ENCODE data around the gene AQP4.

AQP4 gene

GRCh38 chr18:26839609-26840008 is 25.9 kb downstream of the AQP4 start:
- DNase-seq = no peak

DNA sequence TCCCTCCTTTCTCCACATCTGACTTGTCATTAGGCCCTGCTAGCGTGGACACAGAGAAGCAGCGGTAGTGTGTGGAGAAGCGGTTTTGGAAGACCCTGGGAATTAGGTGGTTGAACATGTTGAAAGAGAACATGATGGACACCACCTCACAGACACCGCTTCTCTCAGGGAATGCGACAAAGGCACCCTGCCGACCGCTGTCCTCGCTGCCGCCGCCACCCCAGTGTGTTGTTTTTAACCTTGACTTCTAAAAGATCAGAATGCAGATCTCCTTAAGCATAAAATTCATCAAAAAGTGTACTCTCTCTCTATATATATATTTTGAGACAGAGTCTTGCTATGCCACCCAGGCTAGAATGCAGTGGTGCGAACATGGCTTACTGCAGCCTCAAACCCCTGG is 33.2 kb downstream of the AQP4 start:
- no peak for DNase-seq

GRCh38 chr18:26827581-26827980 is 37.9 kb downstream of the AQP4 start:
- DNase-seq = no peak

GRCh38 chr18:26826656-26827235 is 38.8 kb downstream of the AQP4 start:
- no peak for DNase-seq

DNA sequence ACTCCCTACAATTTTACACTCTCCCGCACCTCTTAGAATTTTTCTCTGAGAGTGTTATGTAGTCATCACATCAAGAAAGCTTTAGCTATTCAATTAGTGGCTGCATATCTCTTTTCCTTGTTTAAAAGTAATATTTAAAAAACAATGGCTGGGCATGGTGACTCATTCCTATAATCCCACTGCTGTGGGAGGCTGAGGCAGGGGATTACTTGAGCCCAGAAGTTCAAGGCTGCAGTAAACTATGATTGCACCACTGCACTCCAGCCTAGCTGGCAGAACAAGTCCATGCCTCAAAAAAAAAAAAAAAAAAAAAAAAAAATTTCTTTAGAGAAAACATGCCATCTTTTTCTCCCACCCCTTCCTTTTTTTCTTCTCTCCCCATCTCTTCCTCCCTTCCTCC is 44.3 kb downstream of the AQP4 start:
- DNase-seq = no peak

- DNase-seq = no peak
Observed at GRCh38 chr18:26819046-26819445, 46.5 kb downstream of the AQP4 start.

DNA sequence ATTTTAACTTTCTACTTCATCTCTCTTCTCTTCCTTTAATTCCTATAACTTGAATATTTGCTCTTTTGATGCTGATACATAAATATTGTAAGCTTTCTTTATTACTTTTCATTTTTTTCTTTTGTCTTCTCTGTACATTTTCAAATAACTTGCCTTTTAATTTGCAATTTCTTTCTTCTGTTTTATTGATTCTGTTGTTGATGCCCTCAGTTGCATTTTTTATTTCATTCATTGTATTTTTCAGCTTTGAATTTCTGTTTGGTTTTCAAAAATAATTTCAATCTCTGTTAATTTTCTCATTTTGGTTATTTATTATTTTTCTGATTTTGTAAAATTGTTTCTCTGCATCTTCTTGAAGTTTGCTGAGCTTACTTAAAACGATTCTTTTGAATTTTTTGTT is 47.0 kb downstream of the AQP4 start:
- no peak for DNase-seq

DNA sequence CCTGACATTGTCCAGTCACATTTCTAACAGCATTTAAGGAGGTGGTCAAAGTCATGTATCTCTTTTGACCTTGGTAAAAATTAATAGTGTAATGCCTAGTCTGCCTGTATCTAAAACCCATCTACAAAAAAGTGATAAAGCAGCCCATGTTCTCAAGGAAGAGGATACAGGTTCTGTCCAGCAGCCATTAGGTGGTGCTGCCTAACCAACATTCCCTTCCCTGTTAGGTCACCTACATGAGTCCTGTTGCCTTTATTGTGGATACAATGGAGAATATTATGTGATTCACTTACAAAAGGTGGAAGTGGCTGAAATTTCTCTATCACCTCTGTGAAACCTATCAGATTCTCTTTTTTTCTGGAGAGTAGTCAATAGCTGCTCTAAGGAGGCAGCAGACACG is 52.5 kb downstream of the AQP4 start:
- peak; percentile 47 for DNase-seq

DNA sequence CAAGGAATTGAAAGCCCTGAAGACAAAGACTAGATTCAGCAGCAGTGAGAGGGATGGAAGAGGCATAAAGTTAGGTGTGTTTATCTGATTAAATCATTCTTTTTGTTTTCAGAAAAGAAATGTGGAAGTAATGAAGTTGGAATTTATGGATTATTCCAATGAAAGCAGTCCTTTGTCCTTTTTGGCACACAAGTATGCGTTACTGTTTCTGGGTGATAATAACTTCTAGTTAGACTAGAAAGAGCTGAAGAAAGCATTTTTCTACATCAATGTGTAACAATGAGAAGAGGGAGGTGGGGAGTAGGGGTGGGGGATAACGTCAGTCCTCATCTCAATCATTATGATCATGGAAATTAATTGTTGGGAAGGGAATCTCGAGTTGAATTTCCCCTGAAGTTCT is 53.0 kb downstream of the AQP4 start:
- DNase-seq = no peak

DNA sequence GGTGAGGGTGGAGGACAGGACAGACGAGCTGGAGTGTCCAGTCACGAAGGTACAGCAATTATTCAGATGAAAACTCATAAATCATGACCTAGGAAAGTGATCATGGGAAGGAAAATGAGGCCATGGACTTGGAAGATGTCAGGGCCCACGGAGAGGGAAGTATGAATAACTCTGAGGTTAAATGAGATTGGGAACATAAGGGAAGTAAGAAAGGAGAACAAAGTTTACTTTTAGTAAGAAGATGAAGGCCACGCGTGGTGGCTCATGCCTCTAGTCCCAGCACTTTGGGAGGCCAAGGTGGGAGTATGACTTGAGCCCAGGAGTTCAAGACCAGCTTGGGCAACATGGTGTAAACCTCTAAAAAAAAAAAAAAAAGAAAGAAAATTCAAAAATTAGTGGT is 56.2 kb downstream of the AQP4 start:
- DNase-seq = no peak

DNA sequence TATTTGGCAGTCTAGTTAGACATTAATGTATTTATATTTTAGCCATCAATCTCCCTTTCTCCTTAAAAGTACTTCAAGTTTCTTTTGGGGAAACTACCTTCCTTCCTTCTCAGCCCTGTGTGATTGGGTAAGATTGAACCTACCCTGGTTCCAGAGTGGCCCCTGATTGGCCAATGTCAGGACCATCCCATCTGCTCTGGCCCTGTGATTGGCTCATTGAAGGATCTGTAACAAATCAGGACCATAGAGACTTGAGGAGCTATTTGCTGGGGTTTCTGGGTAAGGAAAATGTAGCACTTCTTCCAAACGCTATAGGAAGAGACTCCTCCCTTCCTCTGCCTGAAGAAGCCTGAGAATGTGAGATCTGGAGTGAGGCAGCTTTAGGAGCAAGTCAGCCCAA is 59.3 kb downstream of the AQP4 start:
- no peak for DNase-seq

DNA sequence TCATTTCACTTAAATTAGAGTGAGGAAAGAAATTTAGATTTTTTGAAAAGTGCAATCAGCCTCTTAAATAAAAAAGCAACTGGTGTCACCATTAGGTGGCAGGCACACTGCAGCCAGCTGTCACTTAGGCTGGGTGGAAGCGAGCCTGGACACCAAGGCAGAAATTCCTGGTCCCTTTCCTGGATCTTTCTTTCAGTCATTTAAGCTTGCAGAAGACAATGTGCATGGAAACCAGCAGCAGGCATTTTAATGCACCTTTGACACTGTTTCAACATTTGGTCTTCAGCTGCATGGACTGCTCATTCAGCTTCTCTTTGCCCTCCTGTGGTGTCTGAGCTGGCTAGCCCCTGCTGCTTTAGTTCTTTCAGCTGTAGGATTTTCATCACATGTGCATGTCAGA is 61.0 kb downstream of the AQP4 start:
- no peak for DNase-seq

DNA sequence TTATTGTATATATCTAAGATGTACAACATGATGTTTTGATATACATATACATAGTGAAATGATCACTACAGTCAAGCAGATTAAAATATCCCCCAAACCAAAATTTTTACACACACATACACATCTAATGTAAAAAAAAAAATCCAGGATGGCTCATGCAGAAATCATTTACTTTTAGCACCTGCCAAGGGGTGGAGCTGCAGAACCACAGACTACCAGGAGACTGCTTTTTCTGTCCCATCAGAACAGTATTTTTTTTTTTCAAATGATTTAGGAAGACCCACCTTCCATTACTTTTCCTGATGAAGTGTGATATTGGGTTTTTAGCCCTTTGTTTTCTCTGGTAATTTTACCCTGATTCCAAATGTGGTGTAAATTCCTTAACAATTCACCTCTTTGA is 61.9 kb downstream of the AQP4 start:
- DNase-seq = no peak

GRCh38 chr18:26802330-26803200 is 62.9 kb downstream of the AQP4 start:
- no peak for DNase-seq

All from left hindlimb (tissue), 1 donor.